Fibroblast of lung (primary cell): ENCODE results near the gene OLFML3.

Experiments
- CTCF ChIP-seq, 2 donors: IDR thresholded peaks in 1 of 2; conservative IDR thresholded peaks in 1 of 2; 1 replicate in 1 of 2; 2 replicates in 1 of 2; pipeline ENCODE4 v1.5.1; 2011 to 2012; ENCODE audit warnings: low read length in 2 of 2, control low read depth in 1 of 2, inconsistent platforms in 1 of 2, low read depth in 1 of 2, mild to moderate bottlenecking in 1 of 2
- EZH2 ChIP-seq: IDR thresholded peaks from 2 replicates; pipeline ENCODE4 v1.5.1; 2012; ENCODE audit warnings: low read length, control low read depth, mild to moderate bottlenecking; ENCODE audit errors: missing control alignments

- TF ChIP-seq CTCF (conservative IDR thresholded peaks at IDR 0.05 in 1 of 2, IDR thresholded peaks at IDR 0.05 in 1 of 2; ENCODE audit: low read depth in 1 of 2, low read length in 2 of 2) (no peak), EZH2 (no peak)
These were observed 38.1 kb upstream of the OLFML3 start for GRCh38 chr1:113941245-113941559.
